ENCODE data around the gene TNS3.

The TNS3 gene

GRCh38 chr7:47540387-47541350 lies 41.2 kb downstream of the TNS3 start:
- DNase-seq (ENCODE audit: low spot score): no peak

- no peak for DNase-seq (ENCODE audit: low spot score)
Observed at GRCh38 chr7:47540053-47540386, 41.9 kb downstream of the TNS3 start.

GRCh38 chr7:47539398-47540052 lies 42.4 kb downstream of the TNS3 start:
- DNase-seq (ENCODE audit: low spot score): no peak

GRCh38 chr7:47538846-47539311 lies 43.0 kb downstream of the TNS3 start:
- DNase-seq (ENCODE audit: low spot score): no peak

GRCh38 chr7:47537716-47538675 lies 43.9 kb downstream of the TNS3 start:
- no peak for DNase-seq (ENCODE audit: low spot score)

- no peak for DNase-seq (ENCODE audit: low spot score)
Observed at GRCh38 chr7:47536661-47537611, 45.0 kb downstream of the TNS3 start.

GRCh38 chr7:47535704-47536628 lies 45.9 kb downstream of the TNS3 start:
- no peak for DNase-seq (ENCODE audit: low spot score)

- DNase-seq (ENCODE audit: low spot score): no peak
Observed at GRCh38 chr7:47535035-47535703, 46.7 kb downstream of the TNS3 start.

GRCh38 chr7:47534322-47535034 lies 47.4 kb downstream of the TNS3 start:
- DNase-seq (ENCODE audit: low spot score): no peak

- no peak for DNase-seq (ENCODE audit: low spot score)
Observed at GRCh38 chr7:47531584-47532492, 50.1 kb downstream of the TNS3 start.

- no peak for DNase-seq (ENCODE audit: low spot score)
Observed at GRCh38 chr7:47529826-47530555, 51.9 kb downstream of the TNS3 start.

GRCh38 chr7:47529405-47529804 lies 52.5 kb downstream of the TNS3 start:
- DNase-seq (ENCODE audit: low spot score): no peak

GRCh38 chr7:47528471-47528870 lies 53.4 kb downstream of the TNS3 start:
- no peak for DNase-seq (ENCODE audit: low spot score)

- DNase-seq (ENCODE audit: low spot score): no peak
Observed at GRCh38 chr7:47526466-47526865, 55.4 kb downstream of the TNS3 start.

GRCh38 chr7:47525066-47525623 lies 56.8 kb downstream of the TNS3 start:
- no peak for DNase-seq (ENCODE audit: low spot score)

GRCh38 chr7:47523401-47523800 lies 58.5 kb downstream of the TNS3 start:
- DNase-seq (ENCODE audit: low spot score): no peak

All from CD4-positive, alpha-beta T cell treated with Interleukin-2 at 100 ng/mL for 4 hours (primary cell).